ENCODE measurements around the gene GRAMD4.

Gene GRAMD4, protein sequence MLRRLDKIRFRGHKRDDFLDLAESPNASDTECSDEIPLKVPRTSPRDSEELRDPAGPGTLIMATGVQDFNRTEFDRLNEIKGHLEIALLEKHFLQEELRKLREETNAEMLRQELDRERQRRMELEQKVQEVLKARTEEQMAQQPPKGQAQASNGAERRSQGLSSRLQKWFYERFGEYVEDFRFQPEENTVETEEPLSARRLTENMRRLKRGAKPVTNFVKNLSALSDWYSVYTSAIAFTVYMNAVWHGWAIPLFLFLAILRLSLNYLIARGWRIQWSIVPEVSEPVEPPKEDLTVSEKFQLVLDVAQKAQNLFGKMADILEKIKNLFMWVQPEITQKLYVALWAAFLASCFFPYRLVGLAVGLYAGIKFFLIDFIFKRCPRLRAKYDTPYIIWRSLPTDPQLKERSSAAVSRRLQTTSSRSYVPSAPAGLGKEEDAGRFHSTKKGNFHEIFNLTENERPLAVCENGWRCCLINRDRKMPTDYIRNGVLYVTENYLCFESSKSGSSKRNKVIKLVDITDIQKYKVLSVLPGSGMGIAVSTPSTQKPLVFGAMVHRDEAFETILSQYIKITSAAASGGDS

DNA sequence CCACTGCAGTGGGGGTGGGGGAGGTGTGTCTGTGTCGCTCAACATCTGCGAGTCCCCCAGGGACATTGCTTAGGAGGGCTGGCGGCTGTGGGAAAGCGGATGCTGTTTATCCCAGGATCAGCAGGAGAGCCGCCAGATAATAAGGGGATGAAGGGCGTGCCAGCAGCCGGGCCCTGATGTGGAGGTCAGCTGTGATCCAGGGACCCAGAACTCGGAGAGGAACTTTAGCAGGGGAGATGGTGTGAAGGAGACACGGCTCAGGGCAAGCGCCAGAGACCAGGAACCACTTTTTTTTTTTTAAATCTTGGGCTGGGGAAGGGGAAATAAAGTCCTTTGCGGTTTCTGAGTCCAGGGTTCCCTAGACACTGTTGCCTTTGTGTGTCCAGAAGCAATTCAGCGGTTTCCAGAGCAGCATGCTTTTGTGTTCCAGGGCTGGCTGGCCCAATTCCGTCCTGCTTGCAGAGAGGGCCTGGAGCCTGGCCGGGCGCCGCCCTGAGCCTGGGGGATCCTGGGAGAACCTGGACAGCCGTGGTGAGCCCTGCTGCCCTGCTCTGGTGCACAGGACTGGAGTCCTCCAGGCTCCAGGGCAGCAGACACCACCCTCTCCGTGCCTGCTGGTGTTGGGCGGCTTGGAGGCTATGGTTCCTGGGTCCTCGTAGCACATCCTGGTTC lies at the start of gene GRAMD4:
GRAMD4 (plus strand) TSS at position 557 of the 672 bp plus-strand sequence. CDS start 6,414 bp downstream, outside the sequence.
- DNase-seq (ENCODE audit: low spot score), result no peak

DNA sequence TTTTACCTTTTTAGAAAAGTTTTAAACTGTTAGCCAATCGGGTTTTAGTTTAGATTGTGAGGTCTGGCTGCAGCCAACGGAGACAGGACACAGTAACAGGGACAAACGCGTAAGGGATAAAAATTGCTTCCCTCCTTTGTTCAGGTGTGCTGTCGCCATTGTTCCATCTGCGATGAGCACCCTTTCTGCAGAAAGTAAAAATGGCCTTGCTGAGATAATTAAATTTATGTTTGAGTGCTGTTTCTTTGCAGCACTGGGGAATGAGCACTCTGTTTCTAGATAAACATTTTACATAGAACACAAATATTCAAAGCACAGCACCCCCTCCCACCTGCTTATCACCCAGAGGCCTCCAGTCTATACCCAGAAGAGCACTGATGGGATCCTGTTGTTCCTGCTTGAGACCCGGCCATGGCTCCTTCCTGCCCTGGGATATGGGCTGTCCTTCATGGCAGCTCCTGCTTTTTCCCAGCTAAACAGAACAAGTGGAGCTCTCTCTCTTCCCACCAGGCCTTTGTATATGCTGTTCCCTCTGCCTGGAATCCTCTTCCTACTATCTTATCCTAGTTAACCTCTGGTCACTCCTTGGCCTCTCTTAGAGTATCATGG lies 48.4 kb upstream of the GRAMD4 start:
- DNase-seq (ENCODE audit: low spot score), result no peak

DNA sequence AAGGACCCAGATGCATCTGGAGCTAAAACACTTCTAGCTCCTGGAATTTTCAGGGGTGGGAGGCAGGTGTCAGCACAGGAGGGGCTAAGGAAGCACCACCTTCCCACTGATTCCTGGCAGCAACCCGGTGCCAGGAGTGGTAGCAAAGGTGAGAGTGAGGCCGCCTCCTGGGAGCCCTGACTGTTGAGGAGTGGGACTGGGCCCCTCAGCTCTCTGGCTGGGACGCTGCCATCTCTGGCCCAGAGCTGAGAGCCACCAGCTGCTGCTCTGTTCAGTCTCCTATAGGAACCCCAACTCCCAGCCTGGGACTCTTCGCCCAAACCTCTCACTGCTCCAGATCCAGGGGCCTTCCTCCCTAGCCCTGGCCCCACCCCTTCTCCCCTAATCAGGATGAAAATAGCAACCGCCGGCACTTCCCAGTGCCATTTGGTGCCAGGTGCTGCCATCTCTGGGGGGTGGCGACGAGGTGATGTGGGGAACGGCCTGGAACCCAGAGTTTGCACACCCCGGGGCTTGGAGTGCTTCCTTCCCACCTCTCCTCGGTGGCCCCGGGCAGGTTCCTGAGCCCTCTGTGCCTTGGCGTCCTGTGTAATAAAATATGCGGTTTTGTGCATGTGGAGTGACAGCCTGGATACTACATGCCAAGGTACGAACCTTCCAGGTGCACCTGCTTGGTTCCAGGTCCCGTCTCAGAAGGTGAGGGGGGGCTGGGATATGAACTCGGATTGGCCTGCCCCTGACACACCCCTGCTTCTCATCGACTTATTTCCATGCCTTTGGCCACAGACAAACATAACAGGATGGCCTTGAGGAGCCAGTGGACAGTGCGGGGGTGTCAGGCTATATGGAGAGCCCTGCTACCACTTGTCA lies 47.0 kb upstream of the GRAMD4 start:
- DNase-seq (ENCODE audit: low spot score), result no peak

- DNase-seq (ENCODE audit: low spot score), result no peak
Observed at GRCh38 chr22:46573781-46574437, 46.3 kb upstream of the GRAMD4 start.

DNA sequence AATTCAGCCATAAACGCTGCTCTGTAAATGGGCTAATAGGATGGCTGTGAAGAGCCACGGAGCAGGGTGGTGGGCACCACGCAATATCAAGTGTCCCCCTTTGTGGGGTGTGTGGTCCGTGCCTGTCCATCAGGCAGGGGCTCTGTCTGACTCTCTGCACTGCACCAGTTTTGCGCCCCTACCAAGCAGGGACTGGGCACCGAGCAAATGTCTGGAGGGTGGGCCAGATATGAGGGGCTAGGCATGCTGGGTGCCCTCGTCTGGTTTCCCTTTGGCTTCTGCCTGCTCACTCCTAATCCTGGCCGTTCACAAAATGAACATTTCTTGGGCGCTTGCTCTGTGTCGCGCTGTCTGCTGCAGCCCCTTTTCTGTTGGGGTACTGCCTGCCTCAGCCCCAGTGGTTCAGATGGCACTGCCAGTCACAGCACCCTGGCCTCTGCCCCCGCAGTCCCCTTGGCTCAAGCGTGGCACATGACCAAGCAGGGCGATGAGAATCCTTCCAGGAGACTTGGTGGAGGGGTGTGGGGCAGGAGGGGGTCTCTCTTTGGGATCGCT lies 45.7 kb upstream of the GRAMD4 start:
- DNase-seq (ENCODE audit: low spot score), result no peak

GRCh38 chr22:46574993-46575910 lies 44.9 kb upstream of the GRAMD4 start:
- DNase-seq (ENCODE audit: low spot score), result peak; percentile 60

GRCh38 chr22:46575911-46576555 lies 44.2 kb upstream of the GRAMD4 start:
- DNase-seq (ENCODE audit: low spot score), result peak; percentile 50

DNA sequence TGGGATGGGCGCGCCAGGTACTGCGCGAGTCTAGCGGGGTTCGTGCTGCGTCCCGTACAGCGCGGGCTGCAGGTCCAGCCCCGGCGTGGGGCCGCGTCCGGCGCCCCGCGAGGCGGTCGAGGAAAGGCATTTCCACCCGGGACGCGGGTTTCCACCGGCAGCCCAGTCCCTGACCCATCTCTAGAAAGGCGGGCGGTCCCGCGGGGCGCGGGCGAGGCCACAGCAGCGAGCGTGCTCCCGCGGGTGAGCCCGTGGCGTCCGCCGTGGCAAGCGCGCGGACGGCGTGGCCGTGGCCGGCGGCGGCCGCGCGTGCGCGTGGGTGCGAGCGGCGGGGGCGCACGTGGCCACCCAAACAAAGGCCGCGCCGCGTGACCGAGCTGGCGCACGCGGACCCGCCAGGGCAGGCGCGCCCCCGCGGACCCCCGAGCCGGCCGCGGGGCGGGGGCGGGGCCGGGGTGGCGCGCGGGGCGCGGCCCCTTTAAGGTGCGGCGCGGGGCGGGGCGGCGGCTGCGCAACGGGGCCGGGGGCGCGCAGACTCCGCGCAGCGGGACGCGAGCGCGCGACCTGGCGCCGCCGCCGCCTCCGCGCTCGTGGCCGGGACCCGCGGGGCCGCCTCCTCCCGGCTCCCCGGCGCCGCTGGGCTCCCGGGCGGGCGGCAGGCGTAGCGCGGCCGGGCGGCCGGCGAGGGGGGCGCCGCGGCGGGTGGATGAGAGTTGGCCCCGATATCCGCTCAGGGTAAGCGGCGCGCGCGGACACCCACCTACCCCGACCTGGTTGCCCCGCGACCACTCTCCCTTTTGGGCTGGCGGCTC lies 43.4 kb upstream of the GRAMD4 start:
- DNase-seq (ENCODE audit: low spot score), result peak; percentile 74

- no peak for DNase-seq (ENCODE audit: low spot score)
Observed at GRCh38 chr22:46577368-46578249, 42.6 kb upstream of the GRAMD4 start.

DNA sequence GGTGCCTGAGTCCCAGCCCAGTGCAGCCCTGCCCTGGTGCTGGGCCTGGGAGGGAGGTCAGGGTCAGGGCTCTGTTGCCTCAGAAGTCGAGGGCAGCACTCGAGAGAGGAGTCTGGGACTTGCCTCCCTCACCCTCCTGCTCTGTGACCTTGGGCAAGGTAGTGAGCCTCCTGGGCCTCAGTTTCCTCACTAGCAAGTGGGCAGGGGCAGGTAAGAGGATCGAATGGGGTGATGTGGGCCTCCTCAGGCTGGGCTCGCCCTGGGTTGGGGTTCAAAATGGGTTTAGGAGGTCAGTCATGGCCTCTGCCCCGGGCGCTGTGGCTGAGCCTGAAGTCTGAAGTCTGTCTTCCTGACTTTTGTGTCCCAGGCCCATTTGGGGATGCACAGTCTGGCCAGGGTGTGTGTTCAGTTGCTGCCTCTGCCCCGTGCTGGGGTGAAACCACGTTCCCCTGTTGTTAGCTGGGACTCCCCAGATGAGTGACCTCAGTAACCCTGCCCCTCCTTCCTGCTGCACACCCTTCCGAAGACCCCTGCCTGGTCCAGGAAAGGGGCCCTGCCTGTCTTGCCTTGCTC lies 41.8 kb upstream of the GRAMD4 start:
- no peak for DNase-seq (ENCODE audit: low spot score)

DNA sequence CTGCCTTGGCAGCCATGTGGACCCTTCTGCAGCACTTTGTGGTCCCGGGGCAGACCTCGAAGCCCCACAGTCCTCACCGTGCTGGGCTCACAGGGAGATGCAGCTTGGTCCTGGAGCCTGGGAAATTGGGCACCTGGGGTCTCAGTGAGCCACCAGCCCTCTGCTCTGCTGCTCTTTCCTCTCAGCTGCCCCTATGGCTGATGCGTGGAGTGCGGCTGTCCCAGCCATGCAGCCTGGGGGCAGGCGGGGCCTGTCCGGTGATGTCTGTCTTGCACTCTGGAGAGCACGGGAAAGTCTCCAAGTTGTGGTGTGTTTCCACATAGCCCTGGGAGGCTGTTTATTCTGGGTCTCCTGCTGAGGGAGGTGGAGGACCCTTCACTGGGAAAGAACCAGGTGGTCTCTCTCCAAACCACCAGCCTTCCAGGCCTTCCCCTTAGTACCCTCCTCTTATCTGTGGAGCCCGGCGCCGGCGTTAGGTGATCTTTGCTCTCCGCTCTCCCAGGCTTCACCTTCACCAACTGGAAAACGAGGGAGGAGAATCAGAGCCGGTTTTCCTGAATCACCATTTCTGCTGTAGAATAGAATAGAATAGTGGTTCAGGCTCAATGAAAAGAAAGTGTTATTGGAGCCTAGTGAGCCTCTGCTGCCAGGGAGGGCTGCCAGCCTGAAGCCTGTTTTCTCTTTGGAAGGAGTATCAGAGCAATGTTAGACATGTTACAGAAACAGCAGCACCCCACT lies 41.2 kb upstream of the GRAMD4 start:
- peak; percentile 70 for DNase-seq (ENCODE audit: low spot score)

GRCh38 chr22:46579751-46580449 lies 40.3 kb upstream of the GRAMD4 start:
- no peak for DNase-seq (ENCODE audit: low spot score)

DNA sequence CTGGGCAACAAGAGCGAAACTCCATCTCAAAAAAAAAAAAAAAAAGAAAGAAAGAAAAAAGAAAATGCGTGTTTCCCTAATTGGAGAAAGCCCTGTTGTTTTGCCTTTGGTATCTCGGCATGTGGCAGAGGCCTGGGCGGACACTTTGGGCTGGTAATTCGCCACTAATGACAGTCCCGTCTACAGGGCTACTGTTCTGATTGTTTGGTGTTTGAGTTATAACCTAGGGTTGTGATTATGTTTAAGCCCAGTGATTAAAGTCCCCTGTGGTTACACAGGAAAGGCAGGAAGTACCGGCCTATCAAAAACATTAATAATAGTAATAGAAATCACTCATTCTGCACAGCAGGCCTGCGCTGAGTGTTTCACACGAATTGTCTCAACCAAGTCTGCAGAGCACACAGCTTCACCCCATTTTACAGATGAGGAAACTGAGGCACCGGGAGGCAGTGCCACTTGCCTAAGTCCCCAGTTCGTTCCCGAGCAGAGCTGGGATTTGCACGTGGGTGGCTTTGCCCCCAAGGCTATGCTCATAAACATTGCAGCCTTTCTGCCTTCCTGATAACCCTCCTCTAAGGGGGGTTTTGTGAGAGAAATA lies 39.1 kb upstream of the GRAMD4 start:
- no peak for DNase-seq (ENCODE audit: low spot score)

GRCh38 chr22:46581538-46582244 lies 38.5 kb upstream of the GRAMD4 start:
- no peak for DNase-seq (ENCODE audit: low spot score)

All from HuH-7 (cell line).